ENCODE data around the gene OR51B6. TPM values are rescaled to one million over a fixed set of nuclear protein-coding genes. Genes with fewer than 3 reads are reported as not detected.
"Not testable (repeated sequence)": the region's sequence is repeated elsewhere in the genome, so short reads cannot be mapped to it uniquely, and the experiment has no call there.

OR51B6 gene
- polyA plus RNA-seq, 2 of the 4 experiments (the other 2 are of a cell fraction): not detected

DNA sequence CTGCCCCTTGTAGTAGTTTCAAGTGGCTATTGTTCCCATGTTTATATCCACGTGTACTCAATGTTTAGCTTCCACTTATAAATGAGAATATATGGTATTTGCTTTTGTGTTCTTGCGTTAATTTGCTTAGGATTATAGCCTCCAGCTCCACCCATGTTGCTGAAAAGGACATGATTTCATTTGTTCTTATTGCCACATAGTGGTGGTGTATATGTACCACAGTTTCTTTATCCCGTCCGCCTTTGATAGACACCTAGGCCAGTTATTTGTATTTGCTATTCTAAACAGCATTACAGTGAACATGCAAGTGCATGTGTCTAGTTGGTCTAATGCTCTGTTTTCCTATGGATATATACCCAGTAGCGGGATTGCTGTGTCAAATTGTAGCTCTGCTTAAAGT lies 34.0 kb upstream of the OR51B6 start:
- DNase-seq (ENCODE audit: low read depth in 1 of 2, low spot score in 1 of 2) (no peak), FAIRE-seq (no peak), ATAC-seq (peak in 1 of 2 experiments; percentile 47; a peak in 2 of 6 replicates)
- H3K4me3 ChIP-seq: no peak overlapping the region
- CTCF ChIA-PET: interaction anchor here (2.1 kb wide), 1 partner anchor 27 kb away, joined by 7 read pairs; no protein-coding TSS in a partner anchor
- no peaks in the 10 kb centered on the region for H3K4me1 ChIP-seq
- no peaks in the 10 kb centered on the region for H3K9me3 ChIP-seq
- TF ChIP-seq RAD21 (conservative IDR thresholded peaks at IDR 0.05 in 1 of 2, IDR thresholded peaks at IDR 0.05 in 1 of 2): peak in 1 of 2 experiments; percentile 8; a peak in 1 of 5 replicates
- TF ChIP-seq, protein P1, sequence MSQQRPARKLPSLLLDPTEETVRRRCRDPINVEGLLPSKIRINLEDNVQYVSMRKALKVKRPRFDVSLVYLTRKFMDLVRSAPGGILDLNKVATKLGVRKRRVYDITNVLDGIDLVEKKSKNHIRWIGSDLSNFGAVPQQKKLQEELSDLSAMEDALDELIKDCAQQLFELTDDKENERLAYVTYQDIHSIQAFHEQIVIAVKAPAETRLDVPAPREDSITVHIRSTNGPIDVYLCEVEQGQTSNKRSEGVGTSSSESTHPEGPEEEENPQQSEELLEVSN (IDR thresholded peaks at IDR 0.05; ENCODE audit: borderline replicate concordance, low read depth): no peak
- H3K27ac ChIP-seq: no peak overlapping the region
- no peak overlapping the region for H3K4me2 ChIP-seq
- POLR2A ChIA-PET: no interaction called here
- 19% methylated on average over 5 of the region's 5 CpGs for WGBS (ENCODE audit: missing lambda C conversion rate)

DNA sequence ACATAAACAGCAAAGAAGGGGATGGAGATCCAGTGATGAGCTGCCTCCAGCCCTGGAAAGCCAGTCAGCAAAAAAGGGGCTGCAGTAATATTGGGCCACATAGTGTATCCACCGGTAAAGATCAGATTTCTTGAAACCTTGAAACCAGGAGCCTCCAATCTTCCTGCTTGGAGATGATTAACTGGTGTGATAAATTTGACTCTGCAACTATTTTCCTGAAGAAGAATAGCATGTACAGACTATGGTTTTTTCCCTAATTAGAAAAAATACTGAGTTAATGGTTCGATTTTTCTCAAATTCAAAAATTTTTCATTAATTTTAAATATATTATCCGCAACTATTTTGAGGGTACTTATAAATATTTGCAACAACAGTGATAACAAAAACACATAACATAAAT lies 27.1 kb upstream of the OR51B6 start, which contains the start of gene OR51B2:
TSS of gene OR51B2 (minus strand) at position 101 of the 400 bp plus-strand sequence. CDS start at position 101, 0 bp downstream.
- no peak within 1 kb of the TSS for H3K4me3 ChIP-seq
- WGBS (ENCODE audit: missing lambda C conversion rate): 19% methylated on average over 3 of the region's 3 CpGs
- FAIRE-seq (no peak), ATAC-seq (no peak), DNase-seq (ENCODE audit: low read depth in 1 of 2, low spot score in 1 of 2) (no peak)
- H3K4me1 ChIP-seq: no peaks in the 10 kb centered on the region
- H3K9me3 ChIP-seq: no peaks in the 10 kb centered on the region
- TF ChIP-seq NPAS2 (CRISPR knock-in tag; IDR thresholded peaks at IDR 0.05; ENCODE audit: borderline replicate concordance) (no peak), HDAC2 (IDR thresholded peaks at IDR 0.05) (no peak), MAFK (IDR thresholded peaks at IDR 0.05; ENCODE audit: partially characterized antibody) (no peak), MYC (IDR thresholded peaks at IDR 0.05; ENCODE audit: borderline replicate concordance, low read length) (no peak), FOSB (CRISPR knock-in tag; IDR thresholded peaks at IDR 0.05) (no peak), CBX8 (IDR thresholded peaks at IDR 0.05) (no peak)
- TF ChIP-seq, protein P2, sequence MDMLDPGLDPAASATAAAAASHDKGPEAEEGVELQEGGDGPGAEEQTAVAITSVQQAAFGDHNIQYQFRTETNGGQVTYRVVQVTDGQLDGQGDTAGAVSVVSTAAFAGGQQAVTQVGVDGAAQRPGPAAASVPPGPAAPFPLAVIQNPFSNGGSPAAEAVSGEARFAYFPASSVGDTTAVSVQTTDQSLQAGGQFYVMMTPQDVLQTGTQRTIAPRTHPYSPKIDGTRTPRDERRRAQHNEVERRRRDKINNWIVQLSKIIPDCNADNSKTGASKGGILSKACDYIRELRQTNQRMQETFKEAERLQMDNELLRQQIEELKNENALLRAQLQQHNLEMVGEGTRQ (IDR thresholded peaks at IDR 0.05): no peak
- no peak within 1 kb of the TSS for H3K27ac ChIP-seq
- CTCF ChIA-PET: no interaction called here
- POLR2A ChIA-PET: no interaction called here
- no peak within 1 kb of the TSS for H3K4me2 ChIP-seq

DNA sequence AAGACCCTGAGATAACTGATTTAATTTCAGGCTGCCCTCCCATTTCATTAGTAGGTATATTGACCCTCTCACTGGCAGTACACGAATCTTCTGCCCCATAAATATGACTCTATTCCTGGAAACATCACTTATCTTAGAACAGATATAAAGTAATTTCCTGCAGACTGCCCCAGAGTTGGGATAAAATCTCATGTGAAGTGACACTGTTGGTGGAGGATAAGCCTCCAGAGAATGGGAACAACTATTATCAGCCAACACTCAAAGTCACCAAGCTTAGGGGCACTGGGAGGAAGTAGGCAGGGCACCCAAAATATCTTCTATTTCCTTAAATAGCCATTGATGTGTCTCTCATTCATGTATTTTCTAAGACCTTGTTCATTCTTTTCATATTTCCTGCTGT lies 16.1 kb upstream of the OR51B6 start:
- ATAC-seq (no peak), DNase-seq (ENCODE audit: low read depth in 1 of 2, low spot score in 1 of 2) (no peak), FAIRE-seq (no peak)
- 0% methylated on average over 1 of the region's 1 CpG for WGBS (ENCODE audit: missing lambda C conversion rate)
- Histone ChIP-seq H3K4me1 (no peaks in the 10 kb centered on the region), H3K27ac (no peak overlapping the region), H3K9me3 (no peaks in the 10 kb centered on the region), H3K4me3 (no peak overlapping the region), H3K4me2 (no peak overlapping the region)
- POLR2A ChIA-PET: no interaction called here
- CTCF ChIA-PET: interaction anchor here (0.5 kb wide), 1 partner anchor 1042 kb away, joined by 4 read pairs; no protein-coding TSS in a partner anchor
- no peak for TF ChIP-seq RFX5 (IDR thresholded peaks at IDR 0.05)

DNA sequence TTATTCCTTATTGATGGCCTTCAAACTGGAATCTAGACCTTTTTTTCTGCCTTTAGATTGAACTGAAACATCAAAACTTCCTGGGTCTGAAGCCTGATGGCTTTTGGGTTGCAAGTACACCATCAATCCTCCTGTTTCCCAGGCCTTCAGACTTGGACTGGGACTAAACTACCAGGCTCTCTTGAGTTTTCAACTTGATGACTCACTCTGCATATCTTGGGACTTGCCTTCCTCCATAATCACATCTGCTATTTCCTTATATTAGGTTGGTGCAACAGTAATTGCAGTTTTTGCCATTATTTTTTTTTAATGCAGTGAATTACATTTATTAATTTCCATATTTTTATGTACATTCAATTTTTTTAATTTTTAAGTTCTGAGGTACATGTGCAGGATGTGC lies 15.0 kb upstream of the OR51B6 start:
- CTCF ChIA-PET: interaction anchor here (0.7 kb wide), 1 partner anchor 128 kb away, joined by 3 read pairs; no protein-coding TSS in a partner anchor

DNA sequence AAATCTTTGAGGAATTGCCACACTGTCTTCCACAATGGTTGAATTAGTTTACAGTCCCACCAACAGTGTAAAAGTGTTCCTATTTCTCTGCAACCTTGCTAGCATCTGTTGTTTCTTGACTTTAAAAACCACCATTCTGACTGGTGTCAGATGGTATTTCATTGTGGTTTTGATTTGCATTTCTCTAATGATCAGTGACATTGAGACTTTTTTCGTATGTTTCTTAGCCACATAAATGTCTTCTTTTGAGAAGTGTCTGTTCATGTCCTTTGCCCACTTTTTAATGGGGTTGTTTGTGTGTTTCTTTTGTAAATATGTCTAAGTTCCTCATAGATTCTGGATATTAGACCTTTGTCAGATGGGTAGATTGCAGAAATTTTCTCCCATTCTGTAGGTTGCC lies 14.1 kb upstream of the OR51B6 start:
- POLR2A ChIA-PET; H3K9me3 ChIP-seq; H3K4me2 ChIP-seq; H3K4me1 ChIP-seq; ATAC-seq; CTCF ChIA-PET; H3K4me3 ChIP-seq; DNase-seq (ENCODE audit: low read depth in 1 of 2, low spot score in 1 of 2); H3K27ac ChIP-seq; FAIRE-seq: not testable (repeated sequence)
- 0% methylated on average over 1 of the region's 1 CpG for WGBS (ENCODE audit: missing lambda C conversion rate)

More for the DNA sequence above, 15.0 kb upstream of the OR51B6 start:
- no peaks in the 10 kb centered on the region for H3K4me1 ChIP-seq
- no peak overlapping the region for H3K27ac ChIP-seq
- no peak for TF ChIP-seq FOSL2 (IDR thresholded peaks at IDR 0.05)
- TF ChIP-seq FOSL2 (CRISPR knock-in tag; IDR thresholded peaks at IDR 0.05): no peak
- TF ChIP-seq CHD4 (IDR thresholded peaks at IDR 0.05; ENCODE audit: borderline replicate concordance): no peak
- TF ChIP-seq GATA3 (IDR thresholded peaks at IDR 0.05; ENCODE audit: borderline replicate concordance): no peak
- no peak for TF ChIP-seq FOSB (CRISPR knock-in tag; IDR thresholded peaks at IDR 0.05)
- no peak for TF ChIP-seq HDAC2 (IDR thresholded peaks at IDR 0.05)
- POLR2A ChIA-PET: no interaction called here
- no peak for DNase-seq (ENCODE audit: low read depth in 1 of 2, low spot score in 1 of 2)
- FAIRE-seq: no peak
- ATAC-seq: no peak
- no peak overlapping the region for H3K4me2 ChIP-seq
- no peak overlapping the region for H3K4me3 ChIP-seq
- no peaks in the 10 kb centered on the region for H3K9me3 ChIP-seq

All from A549 (cell line).